H54 (cell line): ENCODE data around the gene SMYD3.
"Not testable (repeated sequence)": the region's sequence is repeated elsewhere in the genome, so short reads cannot be mapped to it uniquely, and the experiment has no call there.

Experiments used
- DNase-seq: peaks from one replicate; pipeline ENCODE4 v3.0.0; 2011; ENCODE audit warnings: low spot score, mixed read lengths; ENCODE audit not compliant: insufficient read length
- FAIRE-seq: peaks from 3 replicates; lab custom pipeline; 2011; peaks lifted over from hg19 to GRCh38; lab: Jason Lieb, UNC
- POLR2A ChIP-seq: IDR thresholded peaks from 2 replicates; pipeline ENCODE4 v1.6.1; 2011; ENCODE audit warnings: low read depth, mild to moderate bottlenecking, low read length

Gene SMYD3

GRCh38 chr1:245987577-245987976 is 519.5 kb downstream of the SMYD3 start:
- no peak for TF ChIP-seq POLR2A
- no peak for FAIRE-seq
- DNase-seq, result no peak

GRCh38 chr1:245987219-245987545 is 519.9 kb downstream of the SMYD3 start:
- no peak for TF ChIP-seq POLR2A
- FAIRE-seq, result no peak
- DNase-seq, result no peak

- FAIRE-seq (peak; percentile 41), DNase-seq (peak; percentile 52)
- no peak for TF ChIP-seq POLR2A
Observed at GRCh38 chr1:245986404-245987218, 520.5 kb downstream of the SMYD3 start.

DNA sequence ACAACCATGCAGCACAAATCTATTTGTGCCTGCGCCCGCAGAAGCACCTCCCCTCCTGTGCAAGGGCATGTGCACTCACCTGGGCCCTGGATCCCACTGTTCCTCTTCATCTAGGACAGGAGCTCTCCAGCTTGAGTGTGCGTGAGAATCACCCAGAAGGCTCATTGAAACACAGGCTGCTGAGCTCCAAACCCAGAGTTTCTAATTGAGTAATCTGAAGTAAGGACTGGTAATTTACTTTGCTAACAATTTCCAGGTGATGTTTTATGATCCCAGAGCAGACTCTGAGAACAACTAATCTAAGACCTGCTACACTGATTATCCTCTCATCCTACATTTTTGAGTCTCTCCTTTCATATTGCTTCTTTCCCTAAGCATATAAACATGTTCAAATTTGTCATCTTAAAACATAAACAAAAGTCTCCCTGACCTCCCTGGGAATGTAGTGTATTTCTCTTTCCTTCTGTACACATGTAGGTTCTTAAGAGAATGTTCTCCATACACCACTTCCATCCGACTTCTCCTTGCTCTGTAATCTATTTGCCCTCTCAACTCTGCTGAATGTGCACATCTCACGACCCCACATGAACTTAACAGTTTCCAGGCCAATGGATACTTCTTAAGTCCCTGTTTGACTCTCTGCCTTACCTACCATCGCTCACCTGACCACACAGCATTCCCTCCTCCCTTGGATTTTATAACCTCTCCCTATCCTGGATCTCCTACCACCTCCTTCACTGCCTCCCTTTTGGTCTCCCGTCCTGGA is 522.5 kb downstream of the SMYD3 start:
- no peak for FAIRE-seq
- DNase-seq, result no peak
- no peak for TF ChIP-seq POLR2A

- FAIRE-seq (no peak), DNase-seq (no peak)
- TF ChIP-seq POLR2A, result no peak
Observed at GRCh38 chr1:245983294-245983967, 523.6 kb downstream of the SMYD3 start.

- no peak for FAIRE-seq
- DNase-seq, result no peak
- no peak for TF ChIP-seq POLR2A
Observed at GRCh38 chr1:245979589-245979988, 527.5 kb downstream of the SMYD3 start.

GRCh38 chr1:245978915-245979314 is 528.2 kb downstream of the SMYD3 start:
- TF ChIP-seq POLR2A, result no peak
- FAIRE-seq (no peak), DNase-seq (no peak)

GRCh38 chr1:245972476-245972875 is 534.6 kb downstream of the SMYD3 start:
- DNase-seq (no peak), FAIRE-seq (no peak)
- TF ChIP-seq POLR2A, result no peak

DNA sequence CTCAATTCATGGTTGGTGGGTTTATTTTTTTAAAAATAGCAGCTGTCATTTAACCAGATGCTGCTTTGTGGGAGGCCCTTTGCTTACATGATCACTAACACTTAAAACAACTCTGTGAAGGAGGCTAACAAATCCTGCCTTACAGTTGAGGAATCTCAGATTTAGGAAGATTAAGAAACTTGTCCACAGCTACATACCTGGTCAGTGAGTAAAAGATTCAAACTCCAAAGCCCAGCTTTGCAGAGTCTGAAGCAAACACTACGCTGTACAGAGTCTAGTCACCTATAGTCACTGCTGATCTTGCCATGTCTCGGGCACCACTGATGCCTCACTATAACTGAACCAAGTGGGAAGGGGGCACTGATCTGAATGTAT is 535.4 kb downstream of the SMYD3 start:
- no peak for DNase-seq
- no peak for FAIRE-seq
- TF ChIP-seq POLR2A, result no peak

- FAIRE-seq, DNase-seq: not testable (repeated sequence)
Observed at GRCh38 chr1:245971076-245971710, 535.9 kb downstream of the SMYD3 start.

- FAIRE-seq (peak; percentile 85), DNase-seq (peak; percentile 47)
- TF ChIP-seq POLR2A, result no peak
Observed at GRCh38 chr1:245969283-245969682, 537.8 kb downstream of the SMYD3 start.

GRCh38 chr1:245968775-245969174 is 538.3 kb downstream of the SMYD3 start:
- DNase-seq, result no peak
- TF ChIP-seq POLR2A, result no peak
- FAIRE-seq, result no peak

DNA sequence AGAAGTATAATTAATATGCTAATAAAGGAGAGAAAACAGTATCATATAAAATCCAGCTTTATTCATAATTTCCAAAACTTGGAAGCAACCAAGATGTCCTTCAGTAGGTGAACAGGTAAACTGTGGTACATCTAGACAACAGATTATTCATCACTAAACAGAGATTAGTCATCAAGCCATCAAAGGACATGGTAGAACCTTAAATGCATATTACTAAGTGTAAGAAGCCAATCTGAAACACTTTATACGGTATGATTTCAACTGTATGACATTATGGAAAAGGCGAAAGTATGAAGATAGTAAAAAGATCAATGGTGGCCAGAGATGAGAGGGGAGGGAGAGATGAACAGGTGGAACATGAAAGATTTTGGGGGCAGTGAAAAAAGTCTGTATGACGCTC is 541.7 kb downstream of the SMYD3 start:
- no peak for FAIRE-seq
- TF ChIP-seq POLR2A, result no peak

DNA sequence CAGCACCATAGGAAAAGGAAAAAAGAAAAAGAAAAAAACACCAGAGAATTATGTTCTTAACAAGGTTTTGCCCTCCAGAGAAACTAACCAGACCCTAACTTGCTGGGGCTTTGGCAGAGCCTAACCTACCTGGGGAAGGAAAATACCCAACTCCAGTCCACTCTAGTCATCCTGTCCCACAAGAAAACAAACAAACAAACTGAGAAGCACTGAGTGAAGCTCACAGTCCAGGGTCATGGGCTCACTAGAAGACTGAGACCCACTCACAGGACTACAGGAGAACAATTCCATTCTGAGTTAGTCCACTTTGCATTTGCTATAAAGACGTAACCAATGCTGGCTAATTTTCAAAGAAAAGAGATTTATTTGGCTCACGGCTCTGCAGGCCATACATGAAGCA is 543.4 kb downstream of the SMYD3 start:
- FAIRE-seq (no peak), DNase-seq (no peak)
- TF ChIP-seq POLR2A, result no peak

More for the DNA sequence above, 541.7 kb downstream of the SMYD3 start:
- DNase-seq, result no peak
